HG03442 (cell line): ENCODE results near the gene FAP.
A peak's percentile ranks its signal among the peaks of the same experiment; 100 is the strongest.

Experiments
- ATAC-seq: cut with Tn5 transposase; IDR thresholded peaks from one replicate; pipeline ENCODE4 v1.9.1; 2021; ENCODE audit warnings: mild to moderate bottlenecking, moderate library complexity; ENCODE audit not compliant: unreplicated experiment

FAP gene

GRCh38 chr2:162243294-162243693, at the start of gene FAP:
TSS of gene FAP (minus strand) at chr2:162243445. CDS start at chr2:162243327, 118 bp downstream.
- no peak for ATAC-seq

GRCh38 chr2:162291748-162292147, 48.5 kb upstream of the FAP start:
- ATAC-seq = no peak

DNA sequence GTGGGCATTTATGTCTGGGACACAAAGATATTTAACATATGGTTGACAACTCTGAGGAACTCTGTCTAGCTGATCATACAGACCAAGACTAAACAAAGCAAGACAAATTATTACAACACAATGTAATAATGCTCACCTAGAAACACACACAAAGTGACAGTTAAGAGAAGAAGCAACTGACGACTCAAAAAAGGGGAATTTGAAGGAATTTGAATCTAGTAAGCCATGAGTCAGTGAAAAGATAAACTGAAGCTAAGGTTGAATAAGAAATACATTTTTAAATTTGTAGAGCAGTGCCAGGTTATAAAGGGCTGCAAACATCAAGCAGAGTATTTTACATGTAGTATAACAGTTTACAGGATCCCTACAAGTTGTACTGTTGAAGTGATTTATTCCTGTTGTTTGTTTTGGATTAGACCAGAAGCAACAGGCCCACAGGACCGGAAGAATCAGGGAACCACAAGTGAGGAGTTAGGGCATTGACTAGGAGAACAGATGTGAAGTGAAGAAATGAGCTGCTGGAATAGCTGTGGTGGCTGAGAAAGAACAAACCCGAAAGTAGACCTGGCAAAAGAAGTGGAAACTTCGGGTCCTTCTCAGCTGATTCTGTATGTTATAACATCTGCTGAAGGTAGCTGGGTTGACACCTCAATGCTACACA, 39.6 kb upstream of the FAP start:
- ATAC-seq = no peak

GRCh38 chr2:162280654-162281053, 37.4 kb upstream of the FAP start:
- ATAC-seq = no peak

- no peak for ATAC-seq
Measured at GRCh38 chr2:162277381-162277780, 34.1 kb upstream of the FAP start.

- no peak for ATAC-seq
Measured at GRCh38 chr2:162267996-162268395, 24.8 kb upstream of the FAP start.

GRCh38 chr2:162267496-162267895, 24.3 kb upstream of the FAP start:
- ATAC-seq = no peak

- ATAC-seq = no peak
Measured at GRCh38 chr2:162266460-162266760, 23.2 kb upstream of the FAP start.

GRCh38 chr2:162265666-162266459, 22.6 kb upstream of the FAP start:
- no peak for ATAC-seq

DNA sequence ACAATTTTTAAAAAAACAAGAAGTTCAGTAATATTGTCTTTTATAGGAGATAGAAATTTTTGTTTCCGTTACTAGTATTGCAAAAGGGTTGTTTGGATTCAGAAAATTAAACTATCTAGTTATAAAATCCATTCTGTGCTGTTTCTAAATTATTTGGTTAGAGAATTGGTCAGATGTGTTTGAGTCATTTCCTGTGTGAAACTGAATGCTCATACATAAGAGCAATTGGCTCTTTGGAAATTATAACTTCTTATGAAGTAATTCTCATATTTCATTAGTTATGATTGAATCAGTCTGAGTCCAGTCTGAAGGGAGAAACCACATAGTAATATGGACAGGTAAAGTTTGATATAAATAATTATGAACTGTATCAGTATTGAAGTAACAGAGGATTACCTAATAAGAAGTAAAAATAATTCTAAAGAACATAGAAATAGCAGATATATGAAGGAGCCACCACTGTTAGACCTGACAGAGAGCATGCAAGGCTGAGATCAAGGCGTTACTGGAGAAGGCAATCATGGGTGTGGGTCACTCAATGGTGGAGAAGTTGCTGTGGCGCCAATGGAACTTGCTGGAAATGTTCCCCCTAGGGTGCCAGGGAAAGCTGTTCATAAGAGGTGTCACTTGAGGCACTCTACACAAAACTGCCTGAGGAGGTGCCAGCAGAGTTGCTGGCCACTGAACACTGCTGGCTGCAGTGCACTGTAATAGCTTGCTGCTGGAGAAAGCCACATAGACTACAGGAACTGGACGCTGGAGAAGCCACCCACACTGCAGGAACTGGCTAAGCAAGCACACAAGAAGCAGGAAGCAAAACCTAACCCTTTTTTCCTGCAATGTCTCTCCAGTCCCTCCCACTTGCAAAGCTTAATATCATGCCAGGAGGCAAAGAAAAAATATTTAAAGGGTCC, 18.0 kb upstream of the FAP start:
- peak; percentile 60 for ATAC-seq

DNA sequence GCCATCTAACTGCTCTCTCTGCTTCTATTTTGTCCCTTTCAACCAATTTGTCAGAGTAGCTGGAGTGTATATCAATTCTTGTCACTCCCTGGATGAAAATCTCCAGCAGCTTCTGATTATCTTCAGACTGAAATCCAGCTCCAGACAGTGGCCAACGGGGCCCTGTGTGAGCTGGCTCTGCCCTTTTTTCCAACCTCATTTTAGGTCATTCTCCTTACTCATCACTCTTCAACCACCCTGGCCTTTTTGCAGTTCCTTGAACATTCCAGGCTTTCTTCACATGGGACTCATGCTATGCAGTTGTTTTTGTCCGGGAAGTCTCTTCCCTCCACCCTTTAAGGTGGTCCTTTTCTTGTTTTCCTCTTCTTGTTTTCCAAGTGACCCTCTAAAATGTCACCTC, 15.4 kb upstream of the FAP start:
- no peak for ATAC-seq

DNA sequence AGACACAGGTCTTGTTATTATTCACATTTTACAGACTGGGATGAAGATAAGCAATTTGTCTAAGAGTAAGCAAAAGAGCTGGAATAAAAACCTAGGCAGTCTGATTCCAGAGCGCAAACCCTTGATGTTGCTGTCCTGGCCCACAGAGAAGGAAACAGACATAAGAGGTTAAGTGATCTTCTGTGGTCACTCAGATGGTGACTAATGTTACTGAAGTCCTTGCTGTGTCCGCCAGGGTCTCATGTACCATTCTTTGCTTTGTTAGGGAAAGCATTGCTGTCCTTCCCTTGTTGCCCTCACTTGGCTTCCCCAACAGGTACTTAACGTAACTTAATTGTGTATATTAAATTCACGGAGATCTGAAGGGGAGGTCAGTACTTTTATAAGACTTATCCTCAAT, 14.9 kb upstream of the FAP start:
- no peak for ATAC-seq

GRCh38 chr2:162257425-162257824, 14.2 kb upstream of the FAP start:
- ATAC-seq = no peak

GRCh38 chr2:162256591-162256991, 13.3 kb upstream of the FAP start:
- ATAC-seq = no peak

- peak; percentile 41 for ATAC-seq
Measured at GRCh38 chr2:162254236-162254871, 11.1 kb upstream of the FAP start.

- no peak for ATAC-seq
Measured at GRCh38 chr2:162253435-162253834, 10.2 kb upstream of the FAP start.

DNA sequence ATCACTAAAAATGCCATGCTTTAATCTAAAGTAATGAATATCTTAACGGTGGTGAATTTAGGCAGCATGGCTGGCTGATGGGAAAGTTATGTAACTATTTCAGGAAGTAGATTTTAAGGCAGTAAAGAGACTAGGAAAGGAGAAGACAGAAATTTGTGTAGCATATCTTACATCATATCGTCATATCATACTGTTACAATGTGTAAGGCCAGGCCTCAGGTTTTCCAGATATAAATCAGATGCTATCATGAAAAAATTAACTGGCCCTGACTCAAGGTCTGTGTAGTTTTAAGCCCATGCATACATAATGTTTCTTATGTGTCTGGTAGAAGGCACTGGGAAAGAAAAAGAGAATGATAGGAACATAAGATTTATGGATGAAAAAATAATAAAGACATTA, 8.9 kb upstream of the FAP start:
- ATAC-seq = no peak

DNA sequence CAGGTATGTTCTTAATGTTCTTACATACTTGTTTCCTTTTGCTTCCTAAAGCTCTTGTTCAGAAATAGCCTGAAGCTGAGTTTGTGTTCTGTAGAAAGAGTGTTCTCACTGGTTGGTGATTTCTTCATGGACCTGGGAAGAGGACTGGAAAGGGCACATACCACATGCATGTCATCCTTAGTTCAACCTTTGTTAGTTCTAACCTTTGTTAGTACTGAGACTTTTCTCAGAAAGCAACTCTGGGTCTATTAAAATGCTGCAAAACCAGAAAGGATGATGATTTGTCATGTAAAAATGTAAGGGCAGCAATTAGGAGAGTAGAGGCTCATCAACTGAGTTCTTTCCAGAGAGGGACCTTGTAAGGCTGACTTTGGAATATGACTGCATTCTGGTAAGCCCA, 2.5 kb upstream of the FAP start:
- no peak for ATAC-seq

- ATAC-seq = no peak
Measured at GRCh38 chr2:162245061-162245460, 1.8 kb upstream of the FAP start.

GRCh38 chr2:162244541-162245031, 1.3 kb upstream of the FAP start:
- no peak for ATAC-seq

GRCh38 chr2:162243715-162244114, 470 bp upstream of the FAP start:
- ATAC-seq = no peak
